HG03575 (cell line): Measurements from ENCODE around the gene FANCC.

Experiments
- ATAC-seq: cut with Tn5 transposase; IDR thresholded peaks from one replicate; pipeline ENCODE4 v1.9.1; 2021; ENCODE audit not compliant: unreplicated experiment, insufficient number of reproducible peaks, low FRiP score; ENCODE audit errors: extremely low read depth

The FANCC gene

DNA sequence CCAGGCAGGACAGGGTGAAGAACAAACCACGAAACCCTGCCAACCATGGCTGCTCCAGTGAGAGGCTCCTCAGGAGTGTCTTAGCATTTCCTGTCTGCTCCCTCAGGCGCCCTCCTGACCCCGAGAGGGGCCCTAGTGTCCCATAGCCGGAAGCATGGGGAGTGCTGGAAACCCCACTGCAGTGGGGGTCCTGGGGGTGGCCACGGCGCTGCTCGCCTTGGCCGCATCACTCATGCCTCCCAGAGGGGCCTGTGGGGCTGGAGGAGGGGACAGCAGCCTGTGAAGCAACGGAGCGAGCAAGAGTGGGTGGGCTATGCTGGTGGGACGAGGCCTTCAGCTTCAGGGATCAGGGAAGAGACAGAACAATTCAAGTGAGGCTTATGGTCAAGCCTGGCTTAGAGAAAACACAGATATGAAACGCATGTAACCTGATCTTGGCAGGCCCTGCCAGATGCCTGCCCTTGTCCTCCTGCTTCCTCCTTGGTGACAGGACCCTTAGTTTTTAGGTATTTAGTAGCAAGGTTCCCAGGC lies 219.1 kb downstream of the FANCC start:
- no peak for ATAC-seq

DNA sequence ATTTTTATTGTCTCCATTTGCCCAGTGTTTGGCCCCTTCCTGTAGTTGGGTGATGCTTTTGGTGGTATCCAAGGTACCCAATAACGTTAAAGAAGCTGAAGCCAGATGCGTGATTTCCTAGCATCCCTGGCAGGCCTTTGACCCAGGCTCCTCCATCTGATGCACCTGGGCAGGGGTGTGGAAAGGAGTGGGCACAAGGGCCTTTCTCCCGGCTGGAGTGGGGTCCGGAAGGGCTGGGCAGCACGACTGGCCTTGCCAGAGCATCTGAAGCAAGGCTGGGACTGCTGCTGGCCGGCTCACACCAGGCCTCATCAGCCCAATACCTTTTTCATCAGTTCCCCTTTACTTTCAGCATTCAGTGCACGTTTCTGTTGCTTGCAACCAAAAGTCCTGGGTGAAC lies 220.2 kb downstream of the FANCC start:
- no peak for ATAC-seq

DNA sequence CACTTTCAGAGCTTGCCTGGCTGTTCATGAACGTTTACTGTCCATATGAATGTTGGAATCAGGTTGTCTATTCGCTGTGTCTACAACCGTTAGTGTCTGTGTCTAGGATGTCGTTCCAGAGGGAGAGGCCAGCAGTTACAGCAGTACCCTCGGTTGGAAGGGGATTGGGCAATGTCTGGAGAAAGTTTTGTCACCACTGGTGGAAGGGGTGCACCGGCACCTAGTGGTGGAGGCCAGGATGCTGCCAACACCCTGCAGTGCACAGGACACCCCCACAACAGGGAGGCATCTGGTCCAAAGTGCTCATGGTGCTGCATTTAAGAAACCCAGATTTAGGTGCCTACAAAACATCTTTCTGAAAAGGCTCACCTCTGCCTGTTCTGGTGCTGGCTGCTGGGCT lies 220.7 kb downstream of the FANCC start:
- no peak for ATAC-seq

DNA sequence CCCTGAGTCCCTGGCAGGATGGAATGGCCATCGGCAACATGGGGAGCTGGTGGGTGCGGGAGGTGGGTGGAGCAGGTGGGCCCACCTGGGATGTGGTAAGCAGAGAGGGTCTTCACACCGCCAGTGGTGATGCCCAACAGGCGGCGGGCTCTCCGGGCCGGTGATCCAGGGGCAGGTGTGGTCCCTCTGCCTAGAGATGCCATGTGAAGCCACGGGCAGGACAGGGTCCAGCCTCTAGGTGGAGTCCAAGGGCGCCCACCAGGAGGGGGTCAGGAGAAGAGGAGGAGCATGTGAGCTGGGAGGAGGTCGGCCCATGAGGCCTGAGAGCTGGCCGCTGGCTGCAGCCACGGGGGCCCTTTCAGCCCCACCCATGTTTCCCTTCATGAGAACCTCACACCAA lies 221.1 kb downstream of the FANCC start:
- ATAC-seq = no peak

DNA sequence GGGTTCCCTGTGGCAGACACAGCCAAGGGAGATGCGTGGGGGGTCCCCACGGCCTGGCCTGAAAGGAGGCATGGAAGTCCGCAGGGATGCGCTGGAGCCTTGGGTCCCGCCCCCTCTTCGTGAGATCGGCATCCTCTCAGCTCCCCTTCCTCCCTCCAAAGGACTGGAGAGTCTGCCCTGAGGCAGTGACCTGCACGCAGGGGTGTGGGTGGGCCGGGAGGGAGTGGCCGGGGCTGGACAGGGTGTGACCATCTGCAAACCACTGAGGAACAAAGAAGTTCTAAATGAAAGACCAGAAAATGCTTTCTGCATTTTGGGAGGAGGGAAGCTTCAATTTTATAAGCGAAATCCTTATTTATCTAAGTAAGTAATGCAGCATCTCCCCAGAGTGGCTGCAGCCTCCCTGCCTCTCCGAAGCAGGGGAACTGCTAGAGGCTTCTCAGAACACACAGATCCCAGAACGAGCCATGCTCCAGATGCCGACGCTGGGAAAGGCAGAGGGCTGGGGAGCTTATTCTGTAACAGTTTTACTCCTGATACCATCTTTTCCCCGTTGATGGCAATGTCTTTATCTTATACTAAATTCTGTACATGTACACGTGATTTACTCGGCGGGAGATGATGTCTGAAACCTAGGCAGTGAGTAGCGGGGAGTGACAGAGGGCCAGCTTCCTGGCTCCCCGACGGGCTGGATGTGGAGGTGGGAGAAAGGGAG lies 221.7 kb downstream of the FANCC start:
- no peak for ATAC-seq

DNA sequence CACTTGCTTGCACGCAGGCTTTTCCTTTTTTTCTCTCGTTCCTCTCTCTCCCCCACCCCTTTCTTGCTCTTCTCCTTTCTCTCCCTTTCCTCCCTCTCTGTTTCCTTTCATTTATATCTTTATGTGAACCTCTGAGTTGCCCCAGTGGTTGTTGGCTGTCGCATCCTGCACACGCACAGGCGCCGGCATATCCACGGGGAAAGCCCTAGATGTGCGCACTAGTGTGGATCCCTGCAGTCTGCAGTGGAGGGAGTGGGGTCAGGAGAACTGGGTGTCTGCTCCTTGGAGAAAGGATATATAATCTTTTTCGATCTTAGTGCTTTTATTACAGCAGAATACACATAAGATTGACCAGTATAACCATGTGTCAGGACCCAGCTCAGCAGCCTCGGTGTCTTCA lies 223.5 kb downstream of the FANCC start:
- ATAC-seq = no peak

DNA sequence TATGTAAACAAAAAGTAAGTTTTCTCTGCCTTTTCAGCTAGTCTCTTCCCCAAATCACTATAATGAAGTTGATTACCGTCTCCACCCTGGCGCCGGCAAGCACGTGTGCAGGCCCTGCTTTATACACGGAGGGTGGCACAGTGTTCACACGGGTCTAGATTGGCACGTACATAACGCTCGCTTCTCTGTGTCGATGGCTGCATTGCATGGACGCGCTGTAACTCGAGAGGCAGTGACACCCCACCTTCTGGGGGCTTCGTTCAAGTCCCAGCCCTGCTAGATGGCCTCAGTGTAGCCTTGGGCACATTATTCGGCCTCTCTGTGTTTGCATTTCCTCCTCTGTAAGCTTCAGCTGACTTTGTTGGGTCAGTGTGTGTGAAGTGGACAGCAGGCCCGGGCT lies 223.9 kb downstream of the FANCC start:
- no peak for ATAC-seq

DNA sequence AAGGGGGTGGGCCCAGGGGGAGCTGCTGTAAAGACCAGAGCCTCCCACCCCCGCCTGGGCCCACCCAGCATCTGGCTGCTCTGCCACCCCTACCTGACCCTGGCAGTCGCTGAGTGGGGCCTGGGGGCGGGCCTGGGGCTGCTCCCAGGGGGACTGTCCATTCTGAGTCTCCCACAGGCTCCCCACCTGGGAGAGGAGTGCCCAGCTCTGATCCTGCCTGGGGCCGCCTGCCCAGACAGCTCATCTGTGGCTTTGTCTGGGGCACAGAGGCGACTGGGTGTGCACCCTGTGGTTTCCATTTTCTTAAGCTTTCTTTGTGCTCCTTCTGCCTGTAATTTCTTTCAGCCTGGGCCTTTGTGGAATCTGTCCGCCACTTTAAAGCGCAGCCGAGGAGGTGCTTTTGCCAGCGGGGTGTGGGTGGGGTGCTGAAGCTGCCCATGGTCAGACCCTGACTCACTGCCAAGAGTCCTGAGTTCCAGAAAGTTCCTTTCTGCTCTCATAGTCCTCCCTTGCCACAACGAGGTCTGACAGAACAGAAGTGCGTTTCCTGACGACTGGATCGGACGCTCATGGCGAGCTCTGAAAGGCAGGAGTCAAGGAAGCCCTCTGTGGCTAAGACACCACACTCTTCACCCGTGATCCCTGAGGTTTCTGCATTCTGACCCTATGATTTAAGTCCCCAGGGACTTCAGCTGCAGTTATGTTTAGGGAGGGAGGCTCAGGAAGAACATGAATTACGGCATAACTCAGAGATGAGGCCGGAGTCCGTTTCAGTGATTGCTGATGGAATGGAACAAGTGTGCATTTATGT lies 225.0 kb downstream of the FANCC start:
- no peak for ATAC-seq

DNA sequence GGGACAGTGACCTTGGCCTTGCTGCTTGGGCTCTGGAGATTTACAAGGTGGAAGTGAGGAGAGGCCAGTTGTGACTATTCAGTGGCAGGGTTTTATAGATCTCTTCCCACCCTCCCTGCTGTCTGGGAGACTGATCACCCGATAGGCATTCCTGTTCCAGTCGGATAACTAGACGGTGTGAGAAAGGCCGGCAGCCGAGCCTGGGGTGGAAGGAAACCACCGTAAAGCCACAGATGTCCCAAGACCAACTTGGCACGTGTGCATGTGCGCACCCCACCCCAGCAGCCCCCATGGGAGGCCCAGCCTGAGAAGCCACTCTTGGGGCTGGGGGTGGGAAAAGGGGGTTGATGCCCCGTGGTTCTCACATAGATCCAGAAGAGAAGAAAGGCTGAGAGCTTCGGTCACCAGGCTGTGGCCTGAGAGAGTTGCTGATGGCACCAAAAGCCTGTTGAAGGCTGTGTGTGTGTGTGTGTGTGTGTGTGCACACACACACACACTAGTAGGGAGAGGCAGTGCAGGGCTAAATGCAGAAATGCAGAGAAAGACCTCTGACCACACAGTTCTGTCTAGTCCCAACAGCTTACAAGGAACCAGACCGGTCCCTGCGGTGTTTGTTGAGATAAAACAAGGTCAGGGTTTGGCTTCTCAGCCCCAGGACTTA lies 225.8 kb downstream of the FANCC start:
- no peak for ATAC-seq

DNA sequence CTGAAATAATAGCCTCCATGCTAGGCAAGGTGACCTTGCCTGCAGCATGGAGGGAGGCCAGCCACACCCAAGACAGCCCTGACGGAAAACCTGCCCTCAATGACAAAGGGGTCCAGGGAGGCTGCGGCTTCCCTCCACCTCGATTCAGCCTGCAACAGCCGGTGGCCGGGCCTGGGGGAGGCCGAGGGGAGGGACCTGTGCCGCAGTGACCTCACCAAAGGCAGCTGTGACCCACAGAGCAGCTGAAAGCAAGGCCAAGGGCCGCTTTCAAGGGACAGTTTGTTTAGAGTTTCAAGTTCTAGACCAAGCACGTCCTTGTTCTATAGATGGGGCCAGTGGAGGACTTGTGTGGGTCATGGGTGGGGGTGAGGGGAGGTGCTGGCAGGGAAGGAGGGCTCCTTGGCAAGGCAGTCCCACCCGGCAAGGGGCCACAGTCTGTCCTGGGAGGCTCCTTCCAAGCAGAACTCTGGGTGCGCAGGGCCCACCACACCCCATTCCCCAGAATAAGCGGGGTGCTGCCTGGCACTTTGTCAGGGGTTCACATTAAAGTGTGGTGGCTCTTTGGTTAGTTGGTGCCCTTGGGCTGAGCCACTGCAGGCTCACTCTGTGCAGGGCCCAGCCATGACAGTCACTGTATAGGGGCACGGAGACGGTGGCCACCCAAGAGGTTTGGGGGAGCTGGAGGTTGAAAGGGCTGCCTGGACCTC lies 226.5 kb downstream of the FANCC start:
- no peak for ATAC-seq

DNA sequence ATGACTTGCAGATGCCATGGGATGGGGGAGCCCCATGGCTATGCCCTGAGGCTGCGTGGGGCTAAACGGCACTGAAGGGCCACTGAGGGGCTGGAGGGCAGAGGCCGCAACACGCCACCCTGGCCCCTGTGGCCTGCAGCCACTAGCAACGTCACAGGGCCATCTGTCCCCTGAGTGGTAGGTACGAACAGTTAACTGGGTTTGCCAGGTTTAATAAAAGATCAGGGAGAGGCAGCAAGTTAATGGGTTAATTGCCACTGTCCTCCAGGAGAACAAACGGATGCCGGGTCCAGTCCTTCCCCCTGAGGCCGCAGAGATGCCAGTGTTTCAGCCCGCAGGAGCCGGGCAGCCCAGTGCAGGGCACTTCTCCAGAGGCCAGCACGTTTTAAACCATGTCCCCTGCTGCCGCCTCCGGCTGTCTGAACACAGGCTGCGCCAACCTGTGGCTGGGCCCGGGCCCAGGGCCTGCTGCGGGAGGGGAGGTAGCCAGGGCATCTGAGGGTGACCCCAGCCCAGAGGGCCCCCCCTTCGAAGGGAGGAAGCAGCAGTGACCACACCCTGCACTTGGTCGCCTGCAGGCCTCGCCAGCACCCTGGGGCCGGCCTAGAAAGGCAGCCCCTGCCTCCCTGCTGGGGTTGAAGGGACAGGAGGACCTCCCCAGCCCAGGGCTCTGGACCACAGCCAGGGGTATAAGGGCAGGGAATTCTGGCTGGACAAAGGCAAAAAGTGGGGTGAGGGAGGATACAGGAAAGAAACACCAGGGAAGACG lies 227.3 kb downstream of the FANCC start:
- no peak for ATAC-seq

DNA sequence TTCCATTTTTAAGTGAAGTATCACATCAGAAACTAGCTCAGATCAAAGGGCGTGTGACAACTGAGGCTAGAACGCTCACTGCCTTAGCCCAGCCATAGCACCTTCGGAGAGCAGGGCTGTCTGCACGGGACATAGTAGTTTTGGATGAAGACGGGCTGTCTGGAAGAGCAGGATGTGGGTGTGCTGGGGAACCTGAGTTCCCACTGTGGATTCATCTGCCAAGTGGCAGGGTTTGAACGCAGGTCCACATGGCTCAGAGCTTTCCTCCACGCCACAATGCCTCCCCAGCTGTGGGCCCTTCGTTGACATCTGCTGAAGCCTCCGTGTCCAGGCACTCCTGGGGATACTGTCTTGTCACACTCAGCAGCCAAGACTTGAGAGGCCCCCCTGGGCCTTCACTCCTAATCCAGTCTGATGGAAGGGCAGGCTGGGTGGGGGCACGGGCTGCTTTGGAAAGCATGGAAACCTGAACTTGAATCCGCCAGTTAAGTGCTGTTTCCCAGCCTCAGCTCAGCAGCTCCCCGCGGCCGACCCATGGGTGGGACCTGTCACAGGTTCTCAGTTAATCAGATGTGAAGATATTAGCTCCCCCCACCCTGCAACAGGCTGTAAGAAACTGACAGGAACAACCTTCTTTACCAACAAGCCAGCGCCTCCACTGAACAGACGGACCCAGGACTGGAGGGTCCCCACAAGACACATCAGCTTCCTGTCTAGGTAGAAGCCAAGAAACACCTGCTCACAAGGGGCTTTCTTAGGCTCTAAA lies 228.1 kb downstream of the FANCC start:
- no peak for ATAC-seq

DNA sequence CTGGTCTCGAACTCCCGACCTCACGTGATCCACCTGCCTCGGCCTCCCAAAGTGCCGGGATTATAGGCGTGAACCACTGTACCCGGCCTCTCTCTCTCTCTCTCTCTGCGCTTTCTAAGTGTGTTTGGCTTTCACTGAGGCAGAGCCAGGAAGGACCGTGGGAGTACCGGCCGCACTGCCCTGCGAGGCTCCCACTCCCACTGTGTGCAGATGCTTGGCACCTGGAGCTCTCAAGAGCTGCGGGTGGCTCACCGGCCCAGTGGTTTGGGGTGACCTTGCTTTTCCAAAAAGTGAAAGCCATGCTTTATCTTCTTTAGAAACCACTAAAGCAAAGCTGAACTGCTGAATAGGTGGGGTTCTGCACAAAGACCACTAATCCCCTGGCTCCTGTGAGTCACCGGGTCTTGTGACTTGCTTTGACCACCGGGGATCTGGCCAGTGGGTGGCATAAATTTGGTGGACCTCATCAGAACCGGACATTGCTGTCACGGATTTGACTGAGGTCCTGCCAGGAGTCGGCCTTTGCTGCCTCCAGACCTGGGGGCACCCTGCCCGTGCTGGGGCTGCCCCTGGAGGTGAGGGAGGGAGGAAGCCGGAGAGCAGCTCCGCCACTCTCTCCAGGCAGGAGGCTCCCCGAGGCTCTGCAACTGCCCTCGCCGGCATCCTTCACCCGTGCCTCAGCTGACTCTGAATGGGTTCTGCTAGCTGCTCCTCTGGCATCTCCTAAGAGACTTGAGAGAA lies 228.9 kb downstream of the FANCC start:
- no peak for ATAC-seq

DNA sequence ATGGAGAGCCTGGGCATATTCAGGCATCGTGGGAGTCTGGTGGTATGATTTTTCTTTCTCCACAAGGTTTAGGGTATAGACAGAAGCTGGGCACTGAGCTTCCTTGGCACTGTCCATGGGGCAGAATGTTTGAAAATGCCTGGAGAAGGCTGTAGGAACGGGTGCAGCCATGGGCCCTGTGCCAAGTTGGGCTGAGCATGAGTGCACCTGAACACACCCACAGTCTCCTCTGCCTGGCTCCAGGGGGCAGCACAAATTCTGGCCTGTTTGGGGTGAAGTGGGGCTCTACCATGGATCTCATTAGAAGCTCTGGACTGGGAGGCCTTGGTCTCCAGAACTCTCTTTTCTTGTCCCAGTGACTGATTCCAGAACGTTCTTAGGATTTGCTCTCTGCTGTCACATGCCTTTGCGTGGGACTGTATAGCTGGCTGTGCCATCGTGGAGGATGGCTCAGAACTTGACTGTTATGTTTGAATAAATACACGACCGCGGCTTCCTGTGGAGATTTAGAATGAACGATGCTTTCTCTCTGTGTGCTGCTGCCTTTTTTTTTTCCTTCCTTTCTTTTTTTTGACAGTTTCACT lies 229.8 kb downstream of the FANCC start:
- ATAC-seq = no peak

DNA sequence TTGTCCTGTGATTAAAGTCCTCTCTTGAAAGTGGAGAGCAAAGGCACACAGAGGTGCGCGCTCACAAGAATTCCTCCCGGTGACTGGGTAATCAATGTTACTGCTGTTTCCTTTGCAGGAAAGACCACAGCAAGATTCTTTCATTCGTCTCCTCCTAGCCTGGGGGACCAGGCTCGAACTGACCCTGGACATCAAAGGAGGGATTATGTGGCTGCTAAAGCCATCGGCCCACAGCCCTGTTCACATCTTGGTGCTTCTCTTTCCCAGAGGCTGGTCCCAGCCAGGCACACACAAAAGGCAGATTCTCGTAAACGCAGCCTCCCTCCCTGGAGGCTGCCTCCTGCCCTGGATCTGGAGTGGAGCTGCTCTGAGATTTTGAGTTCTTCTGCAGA lies 230.9 kb downstream of the FANCC start:
- no peak for ATAC-seq

DNA sequence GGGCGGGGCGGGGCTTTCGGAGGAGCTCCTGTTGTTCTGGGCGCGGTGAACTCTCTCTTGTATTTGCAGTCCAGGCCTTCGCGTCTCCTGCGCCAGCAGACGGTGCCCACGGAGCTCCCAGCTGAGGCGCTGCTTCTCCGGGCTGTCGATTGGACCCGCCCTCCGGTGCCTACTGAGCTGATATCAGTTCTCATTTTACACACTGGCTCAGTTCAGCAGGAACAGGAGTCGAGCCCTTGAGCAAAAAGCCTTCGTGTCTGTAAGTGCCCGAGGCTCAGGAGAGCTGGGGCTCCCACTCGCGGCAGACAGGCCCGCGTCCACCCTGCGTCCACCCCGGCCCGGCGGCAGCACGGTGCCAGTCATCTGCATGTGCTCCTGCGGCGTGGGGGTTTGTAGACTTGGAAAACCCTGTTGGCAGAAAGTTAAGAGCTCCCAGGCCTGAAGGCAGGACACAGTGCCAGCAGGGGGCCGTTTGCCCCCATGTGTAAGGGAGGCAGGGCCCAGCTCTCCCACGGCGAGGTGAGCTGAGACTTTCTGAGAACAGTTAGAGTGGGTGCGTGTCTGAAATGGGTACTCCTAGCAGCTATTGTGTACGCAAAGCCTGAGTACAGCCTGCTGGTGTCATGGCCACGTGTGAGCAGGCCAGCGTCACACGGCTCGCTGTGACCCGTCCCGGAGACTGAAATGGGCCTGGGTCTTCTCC lies 231.5 kb downstream of the FANCC start:
- ATAC-seq = no peak
